H1 (cell line): Measurements from ENCODE around the gene NUDT2. TPM values are rescaled to one million over a fixed set of nuclear protein-coding genes. Genes with fewer than 3 reads are reported as not detected.

ENCODE experiments used
- SAP30 ChIP-seq: fragments of 300-600 bp; sonication (generic); IDR thresholded peaks from 2 replicates; pipeline ENCODE4 v1.7.1; 2012; ENCODE audit warnings: low read length, moderate library complexity, mild to moderate bottlenecking, inconsistent platforms; ENCODE audit not compliant: insufficient read depth, insufficient replicate concordance
- polyA plus RNA-seq, 7 experiments: library from polyadenylated mRNA; depleted of rRNA in 3 of 7; stranded (reverse) in 5 of 7; unstranded in 2 of 7; fragments of >200 nt in 5 of 7; fragments of 200-250 nt in 2 of 7; gene quantifications; 1 replicate in 5 of 7; 2 replicates in 1 of 7; 4 replicates in 1 of 7; pipeline versions ENCODE4 v1.2.1 to v1.2.3, GENCODE V29; 2011 to 2013; ENCODE audit warnings: missing spikeins in 2 of 7, mixed read lengths in 2 of 7
- total RNA-seq: library from RNA; stranded (reverse); fragmentation: NEBNext Ultra II Directional; extraction: Animal tissue kit (Norgen Biotek cat#: 25700); gene quantifications from 2 replicates; pipeline ENCODE4 v1.2.1, GENCODE V29; 2021
- TF ChIP-seq, protein P1 (sequence below): IDR thresholded peaks from 2 replicates; pipeline ENCODE4 v1.6.1; 2011; ENCODE audit warnings: low read depth, mild to moderate bottlenecking, low read length; ENCODE audit not compliant: insufficient read depth
- TF ChIP-seq, protein P2 (sequence below): IDR thresholded peaks from 2 replicates; pipeline ENCODE4 v1.6.1; 2012; ENCODE audit warnings: low read length, inconsistent platforms

Gene NUDT2
- total and polyA plus RNA-seq, 2 of the 8 experiments (the other 6 are each of a cell fraction or from before 2014, with no cell fraction given) = 16.7 to 23.7 TPM

DNA sequence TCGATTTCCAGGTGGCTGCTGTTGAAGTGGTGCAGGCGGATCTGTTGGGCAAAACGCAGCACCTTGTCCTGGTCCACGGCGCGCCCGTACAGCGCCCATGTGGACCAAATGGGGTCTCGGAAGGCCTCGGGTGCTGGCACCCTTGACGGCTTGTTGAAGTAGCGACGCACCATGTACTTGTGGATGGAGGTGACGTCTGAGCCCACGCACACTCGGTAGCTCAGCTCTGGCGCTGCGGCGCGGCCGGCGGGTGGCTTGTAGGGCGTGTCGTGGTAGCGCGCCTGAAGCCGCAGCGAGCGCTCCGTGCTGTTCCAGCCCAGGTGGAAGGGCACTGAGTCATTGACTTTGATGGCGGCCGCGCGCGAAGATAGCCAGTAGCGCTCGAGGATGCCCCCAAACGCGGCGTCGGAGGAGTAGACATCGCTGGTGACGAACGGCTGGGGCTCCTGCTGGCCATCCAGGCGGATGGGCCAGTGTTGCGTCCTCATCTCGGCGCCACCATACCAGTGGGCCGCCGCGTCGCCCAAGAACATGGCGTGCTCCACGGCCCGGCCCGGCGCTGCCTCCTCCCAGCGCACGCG, 42.6 kb downstream of the NUDT2 start (continued):
- TF ChIP-seq, protein P1, sequence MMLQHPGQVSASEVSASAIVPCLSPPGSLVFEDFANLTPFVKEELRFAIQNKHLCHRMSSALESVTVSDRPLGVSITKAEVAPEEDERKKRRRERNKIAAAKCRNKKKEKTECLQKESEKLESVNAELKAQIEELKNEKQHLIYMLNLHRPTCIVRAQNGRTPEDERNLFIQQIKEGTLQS = no peak
- TF ChIP-seq, protein P2, sequence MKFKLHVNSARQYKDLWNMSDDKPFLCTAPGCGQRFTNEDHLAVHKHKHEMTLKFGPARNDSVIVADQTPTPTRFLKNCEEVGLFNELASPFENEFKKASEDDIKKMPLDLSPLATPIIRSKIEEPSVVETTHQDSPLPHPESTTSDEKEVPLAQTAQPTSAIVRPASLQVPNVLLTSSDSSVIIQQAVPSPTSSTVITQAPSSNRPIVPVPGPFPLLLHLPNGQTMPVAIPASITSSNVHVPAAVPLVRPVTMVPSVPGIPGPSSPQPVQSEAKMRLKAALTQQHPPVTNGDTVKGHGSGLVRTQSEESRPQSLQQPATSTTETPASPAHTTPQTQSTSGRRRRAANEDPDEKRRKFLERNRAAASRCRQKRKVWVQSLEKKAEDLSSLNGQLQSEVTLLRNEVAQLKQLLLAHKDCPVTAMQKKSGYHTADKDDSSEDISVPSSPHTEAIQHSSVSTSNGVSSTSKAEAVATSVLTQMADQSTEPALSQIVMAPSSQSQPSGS = no peak
- TF ChIP-seq SAP30 = no peak
